Cardiac muscle cell (in vitro differentiated cells and primary cell): ENCODE data around the gene ABHD17C. TPM values are rescaled to one million over a fixed set of nuclear protein-coding genes. Genes with fewer than 3 reads are reported as not detected.
A peak's percentile ranks its signal among the peaks of the same experiment; 100 is the strongest.

ENCODE experiments used
- DNase-seq, 2 donors: peaks; one replicate each; pipeline versions ENCODE4 v3.0.0 to v3.0.0-alpha.2; 2010 to 2017; ENCODE audit warnings: low read depth in 1 of 2, low spot score in 1 of 2
- H3K27ac ChIP-seq: fragments of 200-600 bp; sonication (generic); 2 replicates; pipeline ENCODE4 v1.5.1; 2016
- H3K27me3 ChIP-seq: fragments of 200-600 bp; sonication (generic); 2 replicates; pipeline ENCODE4 v1.6.0; 2016; ENCODE audit warnings: control low read depth
- H3K36me3 ChIP-seq: fragments of 200-600 bp; sonication (generic); 2 replicates; pipeline ENCODE4 v1.5.1; 2016; ENCODE audit warnings: control low read depth
- H3K4me1 ChIP-seq: fragments of 200-600 bp; sonication (generic); 2 replicates; pipeline ENCODE4 v1.8.1; 2017; ENCODE audit warnings: low read depth, mild to moderate bottlenecking, mixed run types
- H3K4me3 ChIP-seq: fragments of 200-600 bp; sonication (generic); 2 replicates; pipeline ENCODE4 v1.5.1; 2016; ENCODE audit warnings: mild to moderate bottlenecking
- H3K9me3 ChIP-seq: fragments of 200-600 bp; sonication (generic); 2 replicates; pipeline ENCODE4 v1.5.1; 2017; ENCODE audit warnings: low read depth, mild to moderate bottlenecking, control low read depth
- CTCF ChIP-seq: IDR thresholded peaks from 2 replicates; pipeline ENCODE4 v1.5.1; 2012; ENCODE audit warnings: low read depth, mild to moderate bottlenecking, low read length
- polyA plus RNA-seq: library from polyadenylated mRNA; unstranded; fragments of >200 nt; fragmentation: Nextera tagmentation; extraction: Ambion mirVana; gene quantifications from 2 replicates; pipeline ENCODE4 v1.2.1, GENCODE V29; 2016
- total RNA-seq: library from RNA; depleted of rRNA; stranded (reverse); fragments of >200 nt; gene quantifications from 2 replicates; pipeline ENCODE4 v1.2.3, GENCODE V29; 2016

The ABHD17C gene
- total and polyA plus RNA-seq, 2 experiments from 2014 or later: 1.7 to 6.0 TPM

GRCh38 chr15:80698676-80699075 lies 3.6 kb downstream of the ABHD17C start:
- no peak overlapping the region for H3K27ac ChIP-seq
- H3K4me1 ChIP-seq: peaks cover 5% of the 10 kb centered on the region
- H3K4me3 ChIP-seq: no peak overlapping the region
- TF ChIP-seq CTCF: no peak
- peak in 1 of 2 donors; percentile 30 for DNase-seq
- H3K27me3 ChIP-seq: peaks cover 16% of the 10 kb centered on the region
- H3K9me3 ChIP-seq: no peaks in the 10 kb centered on the region
- no peaks in the 10 kb centered on the region for H3K36me3 ChIP-seq

GRCh38 chr15:80699981-80700380 lies 4.9 kb downstream of the ABHD17C start:
- no peak for DNase-seq
- H3K9me3 ChIP-seq: no peaks in the 10 kb centered on the region
- TF ChIP-seq CTCF: no peak

GRCh38 chr15:80701676-80702311 lies 6.7 kb downstream of the ABHD17C start:
- H3K27ac ChIP-seq: no peak overlapping the region
- TF ChIP-seq CTCF: no peak

More at GRCh38 chr15:80699981-80700380, 4.9 kb downstream of the ABHD17C start:
- Histone ChIP-seq H3K4me3 (no peak overlapping the region), H3K27ac (no peak overlapping the region), H3K4me1 (peaks cover 5% of the 10 kb centered on the region), H3K36me3 (no peaks in the 10 kb centered on the region), H3K27me3 (peaks cover 16% of the 10 kb centered on the region)

GRCh38 chr15:80703081-80703480 lies 8.0 kb downstream of the ABHD17C start:
- no peaks in the 10 kb centered on the region for H3K9me3 ChIP-seq
- H3K27me3 ChIP-seq: no peaks in the 10 kb centered on the region
- H3K4me1 ChIP-seq: peaks cover 5% of the 10 kb centered on the region
- DNase-seq: peak in 1 of 2 donors; percentile 18
- no peak for TF ChIP-seq CTCF
- no peaks in the 10 kb centered on the region for H3K36me3 ChIP-seq
- no peak overlapping the region for H3K27ac ChIP-seq
- no peak overlapping the region for H3K4me3 ChIP-seq

More at GRCh38 chr15:80701676-80702311, 6.7 kb downstream of the ABHD17C start:
- Histone ChIP-seq H3K27me3 (peaks cover 5% of the 10 kb centered on the region), H3K4me1 (peaks cover 5% of the 10 kb centered on the region), H3K4me3 (no peak overlapping the region), H3K36me3 (no peaks in the 10 kb centered on the region), H3K9me3 (no peaks in the 10 kb centered on the region)
- no peak for DNase-seq

GRCh38 chr15:80703965-80704364 lies 8.9 kb downstream of the ABHD17C start:
- Histone ChIP-seq H3K9me3 (no peaks in the 10 kb centered on the region), H3K36me3 (no peaks in the 10 kb centered on the region), H3K4me1 (peaks cover 5% of the 10 kb centered on the region), H3K4me3 (no peak overlapping the region), H3K27ac (no peak overlapping the region), H3K27me3 (no peaks in the 10 kb centered on the region)
- no peak for TF ChIP-seq CTCF
- DNase-seq: no peak

- no peak for DNase-seq
- no peak for TF ChIP-seq CTCF
- Histone ChIP-seq H3K4me1 (peaks cover 5% of the 10 kb centered on the region), H3K27ac (no peak overlapping the region), H3K27me3 (no peaks in the 10 kb centered on the region), H3K4me3 (no peak overlapping the region), H3K36me3 (no peaks in the 10 kb centered on the region), H3K9me3 (no peaks in the 10 kb centered on the region)
These were observed 11.1 kb downstream of the ABHD17C start for GRCh38 chr15:80706161-80706560.
